WTC11 (cell line): Measurements from ENCODE around the gene CBLIF. TPM values are rescaled to one million over a fixed set of nuclear protein-coding genes. Genes with fewer than 3 reads are reported as not detected.

Experiments used
- ATAC-seq: fragments of 200-7000 bp; cut with Tn5 transposase; 2 replicates; pipeline ENCODE4 v1.10.0; 2021; ENCODE audit warnings: mild to moderate bottlenecking, moderate library complexity
- CTCF ChIA-PET: fragments of 300-600 bp; sonication (Branson Sonifier 250); formaldehyde crosslinking; loops from one replicate; lab custom pipeline; 2021; ENCODE audit warnings: antibody characterized with exemption; lab: Charles Lee
- POLR2A ChIA-PET: fragments of 350-600 bp; sonication (Branson Sonifier 250); formaldehyde crosslinking; loops from one replicate; lab custom pipeline; 2021; ENCODE audit warnings: antibody characterized with exemption; lab: Charles Lee
- DNase-seq: peaks from one replicate; pipeline ENCODE4 v3.0.0; 2021; ENCODE audit warnings: low spot score
- H3K27ac Mint-ChIP-seq: 2 replicates; pipeline ENCODE4 v1.8.0; 2021; ENCODE audit warnings: mixed read lengths
- H3K27me3 Mint-ChIP-seq: 2 replicates; pipeline ENCODE4 v1.8.0; 2021; ENCODE audit warnings: low read depth, mild to moderate bottlenecking, moderate library complexity, mixed read lengths
- H3K36me3 Mint-ChIP-seq: 2 replicates; pipeline ENCODE4 v1.8.0; 2021; ENCODE audit warnings: mixed read lengths
- H3K4me1 Mint-ChIP-seq: 2 replicates; pipeline ENCODE4 v1.8.0; 2022; ENCODE audit warnings: mixed read lengths
- H3K4me3 Mint-ChIP-seq: 2 replicates; pipeline ENCODE4 v1.8.0; 2021; ENCODE audit warnings: mild to moderate bottlenecking, moderate library complexity, mixed read lengths
- H3K9me3 Mint-ChIP-seq: 2 replicates; pipeline ENCODE4 v1.8.0; 2021; ENCODE audit warnings: mixed read lengths
- ATF3 ChIP-seq: sonication (generic); formaldehyde crosslinking; conservative IDR thresholded peaks from 2 replicates; pipeline ENCODE4 v1.8.1; 2022; ENCODE audit warnings: mild to moderate bottlenecking, missing genetic modification reagents
- CDX4 ChIP-seq: fragments of 250-450 bp; sonication (Bioruptor Pico); IDR thresholded peaks from 2 replicates; pipeline ENCODE4 v1.9.0; 2021; ENCODE audit warnings: moderate library complexity, mild to moderate bottlenecking, inconsistent platforms, borderline replicate concordance
- CTCF ChIP-seq: fragments of 200-600 bp; IDR thresholded peaks from 2 replicates; pipeline ENCODE4 v1.8.0; 2022; ENCODE audit warnings: antibody characterized with exemption
- EMX1 ChIP-seq: fragments of 250-450 bp; sonication (Bioruptor Pico); IDR thresholded peaks from 2 replicates; pipeline ENCODE4 v1.8.0; 2021; ENCODE audit warnings: mild to moderate bottlenecking
- ESRRA ChIP-seq: sonication (generic); formaldehyde crosslinking; IDR thresholded peaks from 2 replicates; pipeline ENCODE4 v1.8.1; 2022; ENCODE audit warnings: mild to moderate bottlenecking, missing genetic modification reagents, borderline replicate concordance
- FOXJ3 ChIP-seq: sonication (generic); formaldehyde crosslinking; IDR thresholded peaks from 2 replicates; pipeline ENCODE4 v1.9.0; 2021; ENCODE audit warnings: missing genetic modification reagents, mild to moderate bottlenecking, borderline replicate concordance
- GABPB1 ChIP-seq: sonication (generic); formaldehyde crosslinking; IDR thresholded peaks from 2 replicates; pipeline ENCODE4 v1.8.1; 2023; ENCODE audit warnings: mild to moderate bottlenecking, missing genetic modification reagents
- JAZF1 ChIP-seq: fragments of 250-450 bp; sonication (Bioruptor Pico); IDR thresholded peaks from 2 replicates; pipeline ENCODE4 v1.9.0; 2021; ENCODE audit warnings: moderate library complexity, mild to moderate bottlenecking, inconsistent platforms
- NR1H2 ChIP-seq: sonication (generic); formaldehyde crosslinking; IDR thresholded peaks from 2 replicates; pipeline ENCODE4 v1.9.0; 2021; ENCODE audit warnings: mild to moderate bottlenecking, moderate library complexity, missing genetic modification reagents
- NR2C2 ChIP-seq: sonication (generic); formaldehyde crosslinking; IDR thresholded peaks from 2 replicates; pipeline ENCODE4 v1.8.0; 2022; ENCODE audit warnings: mild to moderate bottlenecking, missing genetic modification reagents
- NR3C1 ChIP-seq: sonication (generic); formaldehyde crosslinking; conservative IDR thresholded peaks from 2 replicates; pipeline ENCODE4 v1.8.1; 2023; ENCODE audit warnings: low read depth, mild to moderate bottlenecking, missing genetic modification reagents
- SMAD4 ChIP-seq: sonication (generic); formaldehyde crosslinking; IDR thresholded peaks from 2 replicates; pipeline ENCODE4 v1.8.0; 2022; ENCODE audit warnings: mild to moderate bottlenecking, missing genetic modification reagents
- SOX15 ChIP-seq: fragments of 250-450 bp; sonication (Bioruptor Pico); IDR thresholded peaks from 2 replicates; pipeline ENCODE4 v1.9.0; 2021; ENCODE audit warnings: mild to moderate bottlenecking
- TEAD4 ChIP-seq: sonication (generic); formaldehyde crosslinking; IDR thresholded peaks from 2 replicates; pipeline ENCODE4 v1.8.0; 2022; ENCODE audit warnings: mild to moderate bottlenecking, missing genetic modification reagents
- TP53 ChIP-seq: sonication (generic); formaldehyde crosslinking; IDR thresholded peaks from 2 replicates; pipeline ENCODE4 v1.8.1; 2023; ENCODE audit warnings: mild to moderate bottlenecking, missing genetic modification reagents
- USF1 ChIP-seq: sonication (generic); formaldehyde crosslinking; IDR thresholded peaks from 2 replicates; pipeline ENCODE4 v1.8.0; 2022; ENCODE audit warnings: mild to moderate bottlenecking, missing genetic modification reagents
- ZNF138 ChIP-seq: sonication (generic); formaldehyde crosslinking; conservative IDR thresholded peaks from 2 replicates; pipeline ENCODE4 v1.8.1; 2022; ENCODE audit warnings: mild to moderate bottlenecking, moderate library complexity, missing genetic modification reagents
- ZNF263 ChIP-seq: sonication (generic); formaldehyde crosslinking; IDR thresholded peaks from 2 replicates; pipeline ENCODE4 v1.8.1; 2022; ENCODE audit warnings: low read depth, mild to moderate bottlenecking, moderate library complexity, missing genetic modification reagents
- ZNF396 ChIP-seq: fragments of 250-450 bp; sonication (Bioruptor Pico); IDR thresholded peaks from 2 replicates; pipeline ENCODE4 v1.8.0; 2021; ENCODE audit warnings: mild to moderate bottlenecking, moderate library complexity, borderline replicate concordance
- total RNA-seq: library from RNA; stranded (reverse); gene quantifications from 3 replicates; pipeline ENCODE4 v1.2.3, GENCODE V29; 2021
- TF ChIP-seq, protein P1 (sequence below): fragments of 250-450 bp; sonication (Bioruptor Pico); IDR thresholded peaks from 2 replicates; pipeline ENCODE4 v1.9.0; 2021; ENCODE audit warnings: mild to moderate bottlenecking
- TF ChIP-seq, protein P2 (sequence below): sonication (generic); formaldehyde crosslinking; IDR thresholded peaks from 2 replicates; pipeline ENCODE4 v1.8.1; 2022; ENCODE audit warnings: mild to moderate bottlenecking, moderate library complexity, missing genetic modification reagents

Gene CBLIF
- total RNA-seq, 1 experiment from 2014 or later: not detected

GRCh38 chr11:59791639-59792038 is 53.7 kb downstream of the CBLIF start:
- Mint-ChIP-seq H3K4me3 (no peak overlapping the region), H3K27me3 (no peaks in the 10 kb centered on the region), H3K4me1 (no peaks in the 10 kb centered on the region), H3K36me3 (peaks cover 83% of the 10 kb centered on the region), H3K27ac (no peak overlapping the region), H3K9me3 (no peaks in the 10 kb centered on the region)
- ATAC-seq: no peak
- TF ChIP-seq NR1H2 (CRISPR knock-in tag): no peak
- TF ChIP-seq NR3C1 (CRISPR knock-in tag): no peak
- no peak for TF ChIP-seq NR2C2
- no peak for TF ChIP-seq ZNF263 (CRISPR knock-in tag)
- TF ChIP-seq ZNF396 (CRISPR knock-in tag): no peak
- TF ChIP-seq, protein P1, sequence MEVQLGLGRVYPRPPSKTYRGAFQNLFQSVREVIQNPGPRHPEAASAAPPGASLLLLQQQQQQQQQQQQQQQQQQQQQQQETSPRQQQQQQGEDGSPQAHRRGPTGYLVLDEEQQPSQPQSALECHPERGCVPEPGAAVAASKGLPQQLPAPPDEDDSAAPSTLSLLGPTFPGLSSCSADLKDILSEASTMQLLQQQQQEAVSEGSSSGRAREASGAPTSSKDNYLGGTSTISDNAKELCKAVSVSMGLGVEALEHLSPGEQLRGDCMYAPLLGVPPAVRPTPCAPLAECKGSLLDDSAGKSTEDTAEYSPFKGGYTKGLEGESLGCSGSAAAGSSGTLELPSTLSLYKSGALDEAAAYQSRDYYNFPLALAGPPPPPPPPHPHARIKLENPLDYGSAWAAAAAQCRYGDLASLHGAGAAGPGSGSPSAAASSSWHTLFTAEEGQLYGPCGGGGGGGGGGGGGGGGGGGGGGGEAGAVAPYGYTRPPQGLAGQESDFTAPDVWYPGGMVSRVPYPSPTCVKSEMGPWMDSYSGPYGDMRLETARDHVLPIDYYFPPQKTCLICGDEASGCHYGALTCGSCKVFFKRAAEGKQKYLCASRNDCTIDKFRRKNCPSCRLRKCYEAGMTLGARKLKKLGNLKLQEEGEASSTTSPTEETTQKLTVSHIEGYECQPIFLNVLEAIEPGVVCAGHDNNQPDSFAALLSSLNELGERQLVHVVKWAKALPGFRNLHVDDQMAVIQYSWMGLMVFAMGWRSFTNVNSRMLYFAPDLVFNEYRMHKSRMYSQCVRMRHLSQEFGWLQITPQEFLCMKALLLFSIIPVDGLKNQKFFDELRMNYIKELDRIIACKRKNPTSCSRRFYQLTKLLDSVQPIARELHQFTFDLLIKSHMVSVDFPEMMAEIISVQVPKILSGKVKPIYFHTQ: no peak
- TF ChIP-seq GABPB1: no peak
- TF ChIP-seq, protein P2, sequence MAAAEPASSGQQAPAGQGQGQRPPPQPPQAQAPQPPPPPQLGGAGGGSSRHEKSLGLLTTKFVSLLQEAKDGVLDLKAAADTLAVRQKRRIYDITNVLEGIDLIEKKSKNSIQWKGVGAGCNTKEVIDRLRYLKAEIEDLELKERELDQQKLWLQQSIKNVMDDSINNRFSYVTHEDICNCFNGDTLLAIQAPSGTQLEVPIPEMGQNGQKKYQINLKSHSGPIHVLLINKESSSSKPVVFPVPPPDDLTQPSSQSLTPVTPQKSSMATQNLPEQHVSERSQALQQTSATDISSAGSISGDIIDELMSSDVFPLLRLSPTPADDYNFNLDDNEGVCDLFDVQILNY: no peak
- no peak for TF ChIP-seq SOX15 (CRISPR knock-in tag)
- ChIA-PET CTCF (interaction anchor here (2.3 kb wide), 1 partner anchor 37 kb away, joined by 6 read pairs; the partner anchor contains the start of gene STX3), POLR2A (no interaction called here)
- DNase-seq: no peak

GRCh38 chr11:59787816-59788215 is 57.5 kb downstream of the CBLIF start:
- Mint-ChIP-seq H3K36me3 (peaks cover 81% of the 10 kb centered on the region), H3K27me3 (no peaks in the 10 kb centered on the region), H3K9me3 (peaks cover 13% of the 10 kb centered on the region), H3K27ac (no peak overlapping the region), H3K4me1 (no peaks in the 10 kb centered on the region), H3K4me3 (no peak overlapping the region)
- ATAC-seq: no peak
- DNase-seq: no peak
- no peak for TF ChIP-seq JAZF1
- TF ChIP-seq CDX4: no peak
- TF ChIP-seq TEAD4: no peak
- no peak for TF ChIP-seq SMAD4 (CRISPR knock-in tag)
- no peak for TF ChIP-seq ATF3
- no peak for TF ChIP-seq FOXJ3 (CRISPR knock-in tag)
- no peak for TF ChIP-seq TP53 (CRISPR knock-in tag)
- no peak for TF ChIP-seq USF1
- no peak for TF ChIP-seq EMX1 (CRISPR knock-in tag)
- no peak for TF ChIP-seq CTCF
- TF ChIP-seq NR2C2: no peak
- no peak for TF ChIP-seq ESRRA (CRISPR knock-in tag)
- no peak for TF ChIP-seq ZNF138
- POLR2A ChIA-PET: no interaction called here
- CTCF ChIA-PET: no interaction called here
